H1 (cell line): Measurements from ENCODE around the gene CGN. TPM values are rescaled to one million over a fixed set of nuclear protein-coding genes. Genes with fewer than 3 reads are reported as not detected.

ENCODE experiments used
- BACH1 ChIP-seq: IDR thresholded peaks from 2 replicates; pipeline ENCODE4 v1.6.1; 2012; ENCODE audit warnings: low read length, improper control_type of control experiment
- CBX8 ChIP-seq: fragments of 300-800, 300-1000 bp; sonication (generic); IDR thresholded peaks from 2 replicates; pipeline ENCODE4 v1.7.1; 2016; ENCODE audit warnings: low read depth, low read length, borderline replicate concordance
- CHD7 ChIP-seq: fragments of 300-600 bp; sonication (generic); IDR thresholded peaks from 2 replicates; pipeline ENCODE4 v1.7.1; 2012; ENCODE audit warnings: low read length, moderate library complexity, mild to moderate bottlenecking, inconsistent platforms; ENCODE audit not compliant: insufficient replicate concordance
- CTBP2 ChIP-seq: IDR thresholded peaks from 2 replicates; pipeline ENCODE4 v1.7.0; 2011; ENCODE audit warnings: borderline replicate concordance, mild to moderate bottlenecking, moderate library complexity, mixed read lengths, low read length; ENCODE audit not compliant: insufficient read depth, insufficient read length
- EZH2 ChIP-seq: fragments of 200-600 bp; sonication (generic); IDR thresholded peaks from 2 replicates; pipeline ENCODE4 v1.7.1; 2012; ENCODE audit warnings: low read depth, mild to moderate bottlenecking, moderate library complexity, low read length, inconsistent platforms; ENCODE audit not compliant: severe bottlenecking
- POLR2AphosphoS5 ChIP-seq: IDR thresholded peaks from 2 replicates; pipeline ENCODE4 v1.6.1; 2011; ENCODE audit warnings: low read depth, low read length
- SIN3A ChIP-seq, 2 experiments: IDR thresholded peaks in 1 of 2; conservative IDR thresholded peaks in 1 of 2; 2 replicates each; pipeline ENCODE4 v1.6.1; 2011 to 2012; ENCODE audit warnings: low read length in 2 of 2, improper control_type of control experiment in 1 of 2, low read depth in 1 of 2, mild to moderate bottlenecking in 1 of 2
- polyA plus RNA-seq, 7 experiments: library from polyadenylated mRNA; depleted of rRNA in 3 of 7; stranded (reverse) in 5 of 7; unstranded in 2 of 7; fragments of >200 nt in 5 of 7; fragments of 200-250 nt in 2 of 7; gene quantifications; 1 replicate in 5 of 7; 2 replicates in 1 of 7; 4 replicates in 1 of 7; pipeline versions ENCODE4 v1.2.1 to v1.2.3, GENCODE V29; 2011 to 2013; ENCODE audit warnings: missing spikeins in 2 of 7, mixed read lengths in 2 of 7
- total RNA-seq: library from RNA; stranded (reverse); fragmentation: NEBNext Ultra II Directional; extraction: Animal tissue kit (Norgen Biotek cat#: 25700); gene quantifications from 2 replicates; pipeline ENCODE4 v1.2.1, GENCODE V29; 2021
- TF ChIP-seq, protein P1 (sequence below): IDR thresholded peaks from 2 replicates; pipeline ENCODE4 v1.6.1; 2012; ENCODE audit warnings: inconsistent platforms

Gene CGN
- total and polyA plus RNA-seq, 2 of the 8 experiments (the other 6 are each of a cell fraction or from before 2014, with no cell fraction given): 15.9 to 52.7 TPM

- no peak for TF ChIP-seq CHD7
- TF ChIP-seq, protein P1, sequence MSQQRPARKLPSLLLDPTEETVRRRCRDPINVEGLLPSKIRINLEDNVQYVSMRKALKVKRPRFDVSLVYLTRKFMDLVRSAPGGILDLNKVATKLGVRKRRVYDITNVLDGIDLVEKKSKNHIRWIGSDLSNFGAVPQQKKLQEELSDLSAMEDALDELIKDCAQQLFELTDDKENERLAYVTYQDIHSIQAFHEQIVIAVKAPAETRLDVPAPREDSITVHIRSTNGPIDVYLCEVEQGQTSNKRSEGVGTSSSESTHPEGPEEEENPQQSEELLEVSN: no peak
- no peak for TF ChIP-seq POLR2AphosphoS5
- TF ChIP-seq BACH1: no peak
- TF ChIP-seq SIN3A (conservative IDR thresholded peaks at IDR 0.05 in 1 of 2, IDR thresholded peaks at IDR 0.05 in 1 of 2; ENCODE audit: low read depth in 1 of 2, low read length in 2 of 2): no peak
- no peak for TF ChIP-seq EZH2
- no peak for TF ChIP-seq CTBP2
- no peak for TF ChIP-seq CBX8
- TF ChIP-seq, all 59 proteins: peak for 0
These were observed 57.5 kb downstream of the CGN start (continued) for GRCh38 chr1:151568626-151569088.
